Kidney tubule cell (primary cell): ENCODE data around the gene FADD.

Experiments used
- DNase-seq: peaks from one replicate; pipeline ENCODE4 v3.0.0-alpha.2; 2018; ENCODE audit warnings: low spot score

Gene FADD, protein sequence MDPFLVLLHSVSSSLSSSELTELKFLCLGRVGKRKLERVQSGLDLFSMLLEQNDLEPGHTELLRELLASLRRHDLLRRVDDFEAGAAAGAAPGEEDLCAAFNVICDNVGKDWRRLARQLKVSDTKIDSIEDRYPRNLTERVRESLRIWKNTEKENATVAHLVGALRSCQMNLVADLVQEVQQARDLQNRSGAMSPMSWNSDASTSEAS

DNA sequence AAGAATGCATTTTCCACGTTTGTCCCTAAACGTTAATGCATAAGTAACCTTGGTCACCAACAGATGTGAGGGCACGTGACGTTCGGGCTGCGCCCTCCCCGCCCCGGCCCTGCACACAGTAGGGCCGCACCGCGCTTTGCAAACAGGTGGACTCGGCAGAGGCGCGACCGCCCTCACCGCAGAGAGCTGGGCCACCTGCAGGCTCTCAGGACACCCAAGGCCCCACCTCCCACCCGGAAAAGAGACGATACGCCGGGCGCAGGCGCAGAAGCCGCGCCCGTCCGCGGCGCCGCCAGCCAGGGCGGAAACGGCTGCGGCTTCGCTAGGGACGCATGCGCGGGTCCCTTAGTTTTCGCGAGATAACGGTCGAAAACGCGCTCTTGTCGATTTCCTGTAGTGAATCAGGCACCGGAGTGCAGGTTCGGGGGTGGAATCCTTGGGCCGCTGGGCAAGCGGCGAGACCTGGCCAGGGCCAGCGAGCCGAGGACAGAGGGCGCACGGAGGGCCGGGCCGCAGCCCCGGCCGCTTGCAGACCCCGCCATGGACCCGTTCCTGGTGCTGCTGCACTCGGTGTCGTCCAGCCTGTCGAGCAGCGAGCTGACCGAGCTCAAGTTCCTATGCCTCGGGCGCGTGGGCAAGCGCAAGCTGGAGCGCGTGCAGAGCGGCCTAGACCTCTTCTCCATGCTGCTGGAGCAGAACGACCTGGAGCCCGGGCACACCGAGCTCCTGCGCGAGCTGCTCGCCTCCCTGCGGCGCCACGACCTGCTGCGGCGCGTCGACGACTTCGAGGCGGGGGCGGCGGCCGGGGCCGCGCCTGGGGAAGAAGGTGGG, at the start of gene FADD:
FADD (plus strand) TSS at position 377 of the 831 bp plus-strand sequence; CDS start at position 541, 164 bp downstream.
- peak; percentile 96 for DNase-seq

DNA sequence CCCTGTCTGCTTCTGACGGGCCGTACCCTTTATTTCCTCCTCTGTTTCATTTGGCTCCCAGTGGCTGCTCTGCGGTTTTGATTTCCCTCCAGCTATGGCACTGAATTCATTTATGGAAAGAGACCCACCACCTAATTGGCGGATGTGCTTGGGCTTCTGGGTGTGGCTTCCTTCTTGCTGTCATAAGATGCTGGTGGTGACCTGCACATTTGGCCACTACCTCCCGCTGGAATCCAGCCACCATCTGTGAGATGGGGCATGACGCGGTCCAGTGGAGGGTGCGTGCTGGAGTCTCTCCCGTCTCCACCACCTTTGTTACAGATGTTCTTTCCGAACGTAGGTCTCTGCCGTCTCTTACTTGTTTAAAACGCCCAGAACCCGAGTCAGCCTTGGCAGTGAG, 47.7 kb upstream of the FADD start:
- DNase-seq, result no peak

DNA sequence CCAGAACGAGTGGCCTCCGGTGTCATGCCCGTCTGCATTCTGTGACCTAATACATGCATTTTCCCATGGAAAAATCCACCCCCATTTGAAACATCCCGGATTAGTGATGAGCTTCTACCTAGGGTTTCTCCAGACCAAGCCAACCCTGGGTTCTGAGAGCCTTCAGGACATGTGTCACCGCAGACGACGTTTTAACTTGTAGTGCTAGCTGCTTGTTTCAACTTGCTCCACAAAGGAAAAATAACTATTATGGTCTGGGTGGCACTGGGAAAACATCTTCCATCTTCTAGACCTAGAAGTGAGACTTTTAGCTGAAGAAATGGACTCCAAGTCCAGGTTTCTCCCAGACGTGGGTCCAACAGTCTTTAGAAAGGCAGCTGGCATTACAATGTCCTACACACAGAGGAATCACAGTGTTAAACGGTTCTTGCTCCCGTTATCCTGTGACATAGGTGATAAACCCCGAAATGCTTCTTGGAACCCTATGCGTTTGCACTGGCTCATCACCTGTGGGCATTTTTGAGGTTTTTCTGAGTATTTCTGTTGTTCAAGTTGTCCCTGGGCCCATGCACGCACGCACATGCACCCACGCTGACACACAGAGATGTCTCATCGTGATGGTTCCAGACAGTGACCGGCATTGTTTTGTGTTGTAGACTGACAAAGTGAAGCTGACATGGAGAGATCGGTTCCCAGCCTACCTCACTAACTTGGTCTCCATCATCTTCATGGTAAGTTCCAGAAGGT, 46.6 kb upstream of the FADD start:
- DNase-seq, result no peak

DNA sequence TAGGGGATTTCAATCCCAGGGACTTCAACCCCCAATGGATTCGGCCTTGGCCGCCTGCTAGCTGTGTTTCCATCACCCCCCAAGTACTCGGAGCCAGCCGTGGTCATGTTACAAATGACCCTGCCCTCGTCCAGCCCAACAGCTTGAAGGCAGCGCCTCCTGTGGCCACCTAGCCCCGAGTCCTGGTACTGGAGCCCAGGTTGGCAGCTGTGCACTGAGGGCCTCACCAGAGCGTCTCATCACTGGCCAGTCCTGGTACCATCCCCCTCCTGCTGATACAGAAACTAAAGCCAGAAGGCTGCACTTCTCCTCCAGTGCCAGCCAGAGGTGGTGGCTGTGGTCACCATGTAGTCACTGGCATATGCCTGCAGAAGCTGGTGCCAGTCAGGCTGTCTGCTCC, 44.9 kb upstream of the FADD start:
- peak; percentile 35 for DNase-seq

DNA sequence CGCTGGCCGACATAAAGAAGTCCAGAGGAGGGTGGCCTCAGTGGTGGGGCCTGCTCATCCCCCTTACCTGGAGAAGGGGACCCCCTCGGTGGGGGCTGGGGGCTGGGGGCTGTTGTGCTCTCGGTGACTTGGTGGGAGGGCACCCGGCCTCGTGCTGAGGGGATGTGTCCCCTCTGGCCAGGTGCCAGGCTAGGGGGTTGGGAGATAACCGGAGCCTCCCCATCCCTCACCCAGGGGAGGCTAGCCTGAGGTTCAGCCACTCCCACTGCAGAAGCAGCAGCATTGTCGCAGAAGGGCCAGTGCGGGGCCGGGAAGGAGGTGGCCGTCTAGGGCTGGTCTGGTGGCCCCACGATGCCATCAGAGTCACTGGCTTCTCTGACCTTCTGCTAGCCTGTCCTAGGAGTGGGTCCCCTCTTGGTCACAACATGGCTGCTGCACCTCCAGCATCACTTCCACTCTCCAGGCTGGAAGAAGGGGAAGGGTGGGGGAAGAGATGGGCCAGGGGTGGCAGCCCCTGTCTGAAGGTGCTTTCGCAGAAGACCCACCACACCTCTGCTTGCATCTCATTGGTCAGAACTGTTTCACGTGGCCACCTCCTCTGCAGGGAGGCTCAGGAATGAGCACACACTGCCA, 44.2 kb upstream of the FADD start:
- no peak for DNase-seq

DNA sequence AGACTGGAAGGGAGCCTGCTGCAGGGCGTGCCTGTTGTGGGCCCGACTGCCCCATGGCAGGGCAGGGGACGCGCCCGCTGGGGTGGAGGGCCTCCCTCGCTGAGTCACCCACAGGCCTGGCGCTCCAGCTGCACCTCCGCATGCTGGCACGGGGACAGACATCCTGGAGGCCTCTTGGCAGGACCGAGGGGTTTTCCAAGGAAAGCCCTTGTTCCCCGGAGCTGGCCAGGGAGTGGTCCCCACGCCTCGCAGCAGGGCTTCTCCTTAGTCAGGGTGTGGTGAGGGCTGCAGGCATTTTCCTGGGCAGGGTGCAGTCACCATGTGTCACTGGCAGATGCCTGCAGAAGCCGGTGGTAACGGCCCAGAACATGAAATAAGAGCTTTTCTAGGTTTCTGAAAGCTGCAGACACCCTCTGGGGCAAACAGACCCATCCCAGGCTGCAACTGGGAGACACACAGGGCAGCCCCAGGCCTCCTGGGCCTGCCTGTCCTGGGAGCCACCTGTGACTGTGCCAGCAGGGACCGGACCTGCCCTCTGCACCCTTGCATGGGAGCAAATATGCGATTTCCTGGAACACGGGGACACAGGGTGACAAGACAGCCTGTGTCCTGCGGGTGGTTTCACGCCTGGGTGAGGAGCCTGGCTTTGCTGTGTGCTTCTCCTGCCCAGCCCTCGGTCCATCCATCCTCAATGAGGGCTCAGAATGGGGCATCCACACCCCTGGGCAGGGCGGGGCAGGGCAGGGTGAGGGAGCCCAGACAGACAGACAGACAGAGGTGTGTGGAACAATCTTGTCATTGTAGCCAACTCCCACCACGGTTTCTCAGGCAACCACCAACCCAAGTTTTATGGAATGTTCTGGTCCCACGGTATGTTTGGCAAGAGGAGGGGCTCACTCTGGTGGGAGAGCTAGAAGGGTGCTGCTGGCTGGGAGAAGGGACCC, 43.2 kb upstream of the FADD start:
- peak; percentile 72 for DNase-seq

DNA sequence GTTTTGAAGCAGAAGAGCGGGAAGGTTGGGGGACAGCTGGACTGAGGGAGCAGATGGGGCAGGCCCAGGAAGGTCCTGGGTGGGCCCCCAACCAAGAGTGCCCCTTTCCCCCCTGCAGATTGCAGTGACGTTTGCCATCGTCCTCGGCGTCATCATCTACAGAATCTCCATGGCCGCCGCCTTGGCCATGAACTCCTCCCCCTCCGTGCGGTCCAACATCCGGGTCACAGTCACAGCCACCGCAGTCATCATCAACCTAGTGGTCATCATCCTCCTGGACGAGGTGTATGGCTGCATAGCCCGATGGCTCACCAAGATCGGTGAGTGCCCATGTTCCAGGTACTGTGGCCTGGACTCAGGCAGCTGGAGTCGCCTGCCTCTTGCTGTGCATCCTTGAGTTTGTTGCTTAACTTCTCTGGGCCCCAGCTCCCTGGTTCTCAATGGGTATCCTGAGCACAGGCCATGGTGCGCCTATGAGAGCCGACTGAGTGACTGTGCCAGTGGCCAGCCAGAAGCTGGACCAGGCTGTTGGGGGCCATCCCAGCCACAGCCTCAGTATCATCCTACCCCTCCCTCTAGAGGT, 42.0 kb upstream of the FADD start:
- DNase-seq, result no peak

DNA sequence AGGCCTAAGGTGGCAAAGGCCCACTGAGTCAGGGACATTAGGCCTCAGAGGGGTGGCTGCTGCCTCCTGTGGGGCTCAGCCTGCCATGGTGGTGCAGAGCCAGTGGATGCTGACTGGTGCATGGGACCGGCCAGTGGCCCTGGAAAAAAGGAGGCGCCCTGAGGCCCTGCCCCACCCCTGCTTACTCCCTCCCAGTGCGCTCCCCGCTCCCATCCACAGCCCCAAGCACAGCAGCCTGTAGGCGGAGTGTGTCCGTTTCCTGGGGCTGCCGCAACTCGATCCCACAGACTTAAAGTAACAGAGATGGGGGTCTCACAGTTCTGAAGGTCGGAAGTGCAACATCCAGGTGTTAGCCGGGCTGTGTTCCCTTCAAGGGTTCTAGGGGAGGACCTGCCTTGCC, 38.4 kb upstream of the FADD start:
- no peak for DNase-seq

DNA sequence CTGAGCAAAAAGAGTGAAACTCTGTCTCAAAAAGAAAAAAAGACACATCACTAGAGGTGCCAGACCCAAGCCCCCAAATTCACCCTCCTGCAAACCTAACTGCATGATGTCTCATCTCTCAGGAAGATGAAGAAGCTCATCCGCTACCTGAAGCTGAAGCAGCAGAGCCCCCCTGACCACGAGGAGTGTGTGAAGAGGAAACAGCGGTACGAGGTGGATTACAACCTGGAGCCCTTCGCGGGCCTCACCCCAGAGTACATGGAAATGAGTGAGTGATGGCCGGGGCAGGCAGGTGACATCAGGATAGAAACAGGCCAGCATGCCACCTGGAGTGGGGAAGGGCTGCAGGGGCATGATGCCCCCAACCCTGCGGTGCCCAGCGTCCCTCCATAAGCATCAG, 36.0 kb upstream of the FADD start:
- DNase-seq, result no peak

DNA sequence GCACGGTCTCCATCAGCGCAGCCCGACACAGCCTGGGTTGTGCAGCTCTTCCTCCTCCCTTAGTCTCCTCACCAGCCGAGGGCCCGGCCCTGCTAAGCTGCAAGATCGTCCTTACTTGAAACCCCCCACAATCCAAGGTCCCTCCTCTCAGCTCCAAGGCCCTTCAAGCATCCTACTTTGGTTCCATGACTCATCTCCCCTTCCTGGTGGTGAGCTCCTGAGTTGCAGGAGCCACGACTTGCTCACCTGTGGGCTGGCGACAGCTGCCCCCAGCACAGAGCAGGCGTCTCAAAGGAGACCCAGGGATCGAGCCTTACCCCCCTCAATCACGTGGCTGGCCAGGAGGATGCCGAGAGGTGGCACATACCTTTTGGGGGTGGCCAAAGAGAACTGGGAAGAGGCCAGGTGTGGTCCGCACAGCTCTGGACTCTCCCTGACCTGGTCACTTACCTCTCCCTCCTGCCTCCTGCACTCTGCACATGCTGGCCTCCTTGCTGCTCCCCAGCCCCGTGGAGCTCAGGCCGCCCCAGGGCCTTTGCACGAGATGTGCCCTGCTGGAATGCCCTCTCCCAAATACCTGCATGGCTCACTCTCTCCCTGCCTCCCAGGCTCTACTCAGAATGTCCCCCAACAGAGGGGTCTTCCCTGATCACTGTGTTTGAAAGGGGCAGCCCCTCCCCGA, 35.2 kb upstream of the FADD start:
- DNase-seq, result no peak

DNA sequence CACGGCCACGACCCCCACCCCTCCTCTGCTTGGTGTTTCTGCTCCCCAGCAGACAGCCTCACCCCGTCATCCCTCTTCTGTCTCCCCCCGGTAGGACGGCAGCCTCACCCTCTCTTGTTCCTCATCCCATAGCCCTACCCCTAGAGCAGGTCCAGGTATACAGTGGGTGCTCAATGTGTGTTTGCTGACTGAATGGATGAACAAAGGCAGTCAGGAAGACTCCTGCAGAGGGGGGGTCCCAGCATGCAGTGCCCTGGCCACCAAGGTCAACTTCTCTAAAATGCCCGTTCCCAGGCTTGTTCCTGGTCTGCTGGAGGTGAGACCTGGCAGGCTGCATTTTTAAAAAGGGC, 34.7 kb upstream of the FADD start:
- no peak for DNase-seq

DNA sequence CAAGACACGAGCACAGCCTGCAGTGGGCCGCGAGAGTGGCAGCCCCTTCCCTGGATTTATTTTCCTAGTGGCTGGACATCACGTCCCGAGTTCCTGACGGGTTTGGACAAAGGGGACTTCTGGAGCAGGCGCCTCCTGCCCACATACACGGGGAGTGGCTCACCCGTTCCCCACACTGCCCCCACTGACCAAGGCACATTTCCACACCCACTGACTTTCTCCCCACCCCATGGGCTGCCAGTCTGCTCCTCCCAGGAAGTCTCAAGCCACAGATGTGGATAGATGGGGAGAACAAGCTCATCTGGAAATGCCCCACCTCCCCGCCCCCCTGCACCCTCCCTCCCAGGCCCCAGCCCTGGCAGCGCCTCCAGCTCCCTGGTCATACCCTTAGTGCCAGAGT, 34.0 kb upstream of the FADD start:
- no peak for DNase-seq

DNA sequence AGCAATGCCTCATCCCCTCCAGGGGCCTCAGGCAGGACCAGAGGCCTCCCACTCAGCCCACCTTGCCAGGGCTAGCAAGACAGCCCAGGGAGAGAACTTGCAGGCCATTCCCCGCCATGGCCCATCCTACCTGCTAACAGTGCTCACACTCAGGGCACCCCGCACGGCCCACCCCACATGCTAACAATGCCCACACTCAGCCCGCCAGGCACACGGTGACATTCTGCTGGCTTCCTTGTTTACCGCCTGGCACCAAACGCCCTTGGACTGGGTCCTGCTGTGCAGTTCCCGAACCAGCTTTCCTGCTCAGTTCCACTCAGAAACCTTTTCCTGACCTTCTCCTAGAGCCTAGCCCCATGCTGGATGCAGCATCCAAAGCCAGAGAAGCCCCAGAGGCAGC, 33.5 kb upstream of the FADD start:
- no peak for DNase-seq

DNA sequence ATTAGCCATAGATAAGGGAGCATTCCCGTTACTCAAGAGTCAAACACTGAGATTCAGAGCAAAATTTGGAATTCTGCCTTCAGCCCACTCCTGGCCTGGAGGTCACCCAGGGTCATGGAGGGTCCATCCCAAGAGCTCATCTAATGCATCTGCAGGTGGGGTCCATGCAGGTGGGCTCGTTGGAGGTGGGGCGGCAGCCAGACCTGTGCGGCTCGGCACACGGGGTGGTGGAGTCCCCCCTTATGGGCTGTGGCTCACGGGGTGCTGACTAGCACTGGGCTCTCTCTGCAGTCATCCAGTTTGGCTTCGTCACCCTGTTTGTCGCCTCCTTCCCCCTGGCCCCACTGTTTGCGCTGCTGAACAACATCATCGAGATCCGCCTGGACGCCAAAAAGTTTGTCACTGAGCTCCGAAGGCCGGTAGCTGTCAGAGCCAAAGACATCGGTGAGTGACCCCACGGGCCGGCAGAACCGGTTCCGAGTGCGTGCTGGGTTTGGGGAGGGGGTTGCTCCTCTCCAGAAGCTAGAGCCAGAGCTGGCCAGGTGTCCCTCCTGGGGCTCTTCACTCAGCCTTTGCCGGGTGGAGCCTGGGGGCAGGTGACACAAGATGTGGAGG, 32.4 kb upstream of the FADD start:
- no peak for DNase-seq

DNA sequence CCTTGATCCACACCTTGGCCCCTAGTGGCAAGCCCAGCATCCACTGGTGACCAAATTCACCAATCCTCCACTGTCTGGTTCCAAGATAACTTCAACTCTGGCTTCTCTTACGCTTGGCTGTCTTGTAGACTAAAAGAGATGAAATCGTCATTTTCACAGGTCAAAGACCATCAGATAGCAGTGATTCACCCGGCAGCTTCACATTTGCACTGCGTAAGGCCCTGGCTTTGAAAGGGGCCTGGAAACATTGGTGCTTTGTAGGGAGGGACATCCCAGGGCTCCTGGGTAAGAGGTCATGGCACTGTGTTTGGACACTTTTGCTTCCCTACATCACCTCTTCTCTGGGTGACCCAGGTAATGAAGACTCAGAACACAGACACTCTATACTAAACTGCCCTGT, 30.1 kb upstream of the FADD start:
- DNase-seq, result no peak

DNA sequence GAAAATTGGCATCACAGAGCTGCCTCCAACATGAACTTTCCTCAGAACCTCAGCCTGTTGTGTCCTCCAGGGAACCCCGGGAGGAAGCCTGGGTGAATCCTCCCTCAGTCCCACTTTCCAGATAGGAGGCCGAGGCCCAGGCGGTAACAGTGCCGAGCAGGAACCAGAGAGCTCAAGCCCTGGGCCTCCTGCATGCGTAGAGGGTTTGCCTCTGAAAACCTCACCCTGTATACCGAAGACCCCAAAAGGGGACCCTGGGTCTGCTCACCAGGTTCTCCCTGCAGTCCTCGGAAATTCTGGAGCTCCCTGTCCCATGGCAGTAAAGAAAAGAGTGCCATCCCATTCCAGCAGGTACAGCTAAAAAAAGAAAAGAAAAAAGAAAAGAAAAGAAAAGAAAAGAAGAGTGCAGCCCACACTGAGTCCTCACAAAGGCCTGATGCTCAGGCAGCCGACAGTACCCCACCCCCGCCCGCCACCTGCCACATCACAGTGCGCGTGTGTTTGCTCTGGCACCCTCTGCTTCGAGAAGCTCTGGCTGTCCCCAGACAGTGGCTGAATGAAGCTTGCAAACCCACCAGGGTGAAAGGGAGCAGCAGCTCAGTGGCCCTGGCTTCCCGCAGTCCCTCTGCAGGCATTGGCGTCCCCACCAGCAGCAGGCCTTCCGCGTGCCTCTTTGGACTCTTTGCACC, 28.4 kb upstream of the FADD start:
- DNase-seq, result no peak

DNA sequence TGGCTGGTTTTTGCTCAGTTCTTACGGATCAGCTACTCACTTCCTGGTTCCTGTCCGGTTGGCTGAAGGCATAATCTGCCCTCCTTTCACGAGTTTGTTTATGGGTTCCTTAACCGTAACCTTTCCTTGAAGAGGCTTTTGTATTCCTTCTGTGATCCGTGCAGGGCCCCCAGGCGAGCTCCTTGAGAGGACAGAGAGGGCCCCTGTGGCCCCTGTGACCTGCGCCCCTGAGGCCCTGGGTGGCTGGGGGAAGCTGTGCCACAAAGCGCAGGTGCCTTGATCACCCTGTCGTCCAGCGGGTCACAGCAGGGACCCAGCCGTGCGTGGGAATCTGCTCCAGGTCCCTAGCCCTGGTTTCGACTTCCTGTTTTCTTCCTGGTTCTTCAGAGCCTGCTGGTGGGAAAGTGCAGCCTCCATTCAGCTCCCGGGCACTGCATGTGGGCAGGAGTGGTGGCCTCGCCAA, 27.8 kb upstream of the FADD start:
- DNase-seq, result peak; percentile 15

DNA sequence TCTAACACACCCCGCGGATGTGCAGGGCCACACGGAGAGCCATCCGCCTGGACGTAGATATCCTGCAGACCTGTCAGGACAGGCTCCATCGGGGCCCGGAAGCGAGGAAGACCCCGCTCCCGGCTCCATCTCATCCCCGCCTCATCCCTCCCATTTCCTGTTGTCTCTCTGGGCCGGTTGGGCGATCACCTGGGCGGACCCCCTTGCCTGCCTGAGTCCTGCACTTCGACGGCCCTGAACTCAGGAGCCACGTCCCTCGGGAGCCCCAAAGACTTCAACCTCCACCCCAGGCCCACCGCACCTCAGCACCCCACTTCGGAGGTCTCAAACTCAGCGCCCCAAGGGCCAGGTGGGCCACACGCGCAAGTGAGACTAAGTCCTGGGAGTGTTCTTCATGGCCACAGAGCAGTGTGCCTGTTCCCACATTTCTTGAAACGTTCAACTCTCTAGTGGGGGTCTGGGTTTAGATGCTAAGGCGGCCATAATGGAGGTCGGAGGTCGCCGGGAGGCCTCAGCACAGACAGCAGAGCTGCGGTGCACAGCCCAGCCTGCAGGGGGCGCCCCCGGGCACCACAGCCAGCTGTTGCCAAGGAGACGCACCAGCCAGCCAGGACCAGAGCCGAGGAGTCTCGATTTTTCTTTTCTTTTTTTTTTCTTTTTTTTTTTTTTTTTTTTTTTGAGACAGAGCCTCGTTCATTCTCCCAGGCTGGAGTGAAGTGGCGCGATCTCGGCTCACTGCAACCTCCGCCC, 26.0 kb upstream of the FADD start:
- no peak for DNase-seq

DNA sequence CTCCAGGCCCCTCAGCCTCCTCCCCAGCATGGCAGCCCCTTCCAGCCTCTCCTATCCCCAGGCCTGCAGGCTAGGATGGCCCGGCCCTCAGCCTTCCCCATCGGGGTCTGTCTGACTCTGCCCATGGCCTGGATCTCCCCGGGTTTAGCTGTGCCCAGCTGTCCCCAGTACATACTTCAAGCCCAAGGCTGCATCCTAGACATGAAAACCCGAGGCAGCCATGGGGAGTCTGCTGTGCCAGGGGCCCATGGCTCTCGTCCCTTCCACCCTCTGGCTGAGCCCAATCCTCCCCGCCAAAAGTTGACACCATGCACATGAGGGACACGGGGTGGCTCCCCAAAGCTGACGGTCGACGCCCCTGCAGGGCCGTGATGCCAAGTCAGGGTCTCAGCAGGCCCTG, 22.2 kb upstream of the FADD start:
- DNase-seq, result no peak
